GM12873 (cell line): ENCODE data around the gene HIGD1A.

Source experiments
- CTCF ChIP-seq: IDR thresholded peaks from 2 replicates; pipeline ENCODE4 v1.5.1; 2012; ENCODE audit warnings: low read depth, mild to moderate bottlenecking, moderate library complexity, low read length, control low read depth; ENCODE audit not compliant: insufficient read depth; ENCODE audit errors: missing control alignments

HIGD1A gene

GRCh38 chr3:42803414-42804105, 730 bp downstream of the HIGD1A start:
- no peak for TF ChIP-seq CTCF

GRCh38 chr3:42802876-42803413, 1.3 kb downstream of the HIGD1A start:
- no peak for TF ChIP-seq CTCF

- no peak for TF ChIP-seq CTCF
Observed at GRCh38 chr3:42801784-42802183, 2.5 kb downstream of the HIGD1A start.

GRCh38 chr3:42801048-42801620, 3.2 kb downstream of the HIGD1A start:
- TF ChIP-seq CTCF: no peak

- no peak for TF ChIP-seq CTCF
Observed at GRCh38 chr3:42800251-42800650, 4.0 kb downstream of the HIGD1A start.

GRCh38 chr3:42799376-42799775, 4.9 kb downstream of the HIGD1A start:
- TF ChIP-seq CTCF: no peak

GRCh38 chr3:42796332-42796885, 7.9 kb downstream of the HIGD1A start:
- TF ChIP-seq CTCF: no peak
